Stimulated activated CD4-positive, alpha-beta T cell treated with anti-CD3 and anti-CD28 coated beads, Interleukin-12 subunit alpha, Interleukin-12 subunit beta, amount 100 ng/mL, for 24 hours (primary cell): ENCODE measurements around the gene SMOC1.

Experiments
- DNase-seq, 2 experiments: peaks; one replicate each; pipeline ENCODE4 v3.0.0-alpha.2; 2020; ENCODE audit warnings: low read depth in 2 of 2

The SMOC1 gene, protein sequence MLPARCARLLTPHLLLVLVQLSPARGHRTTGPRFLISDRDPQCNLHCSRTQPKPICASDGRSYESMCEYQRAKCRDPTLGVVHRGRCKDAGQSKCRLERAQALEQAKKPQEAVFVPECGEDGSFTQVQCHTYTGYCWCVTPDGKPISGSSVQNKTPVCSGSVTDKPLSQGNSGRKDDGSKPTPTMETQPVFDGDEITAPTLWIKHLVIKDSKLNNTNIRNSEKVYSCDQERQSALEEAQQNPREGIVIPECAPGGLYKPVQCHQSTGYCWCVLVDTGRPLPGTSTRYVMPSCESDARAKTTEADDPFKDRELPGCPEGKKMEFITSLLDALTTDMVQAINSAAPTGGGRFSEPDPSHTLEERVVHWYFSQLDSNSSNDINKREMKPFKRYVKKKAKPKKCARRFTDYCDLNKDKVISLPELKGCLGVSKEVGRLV

DNA sequence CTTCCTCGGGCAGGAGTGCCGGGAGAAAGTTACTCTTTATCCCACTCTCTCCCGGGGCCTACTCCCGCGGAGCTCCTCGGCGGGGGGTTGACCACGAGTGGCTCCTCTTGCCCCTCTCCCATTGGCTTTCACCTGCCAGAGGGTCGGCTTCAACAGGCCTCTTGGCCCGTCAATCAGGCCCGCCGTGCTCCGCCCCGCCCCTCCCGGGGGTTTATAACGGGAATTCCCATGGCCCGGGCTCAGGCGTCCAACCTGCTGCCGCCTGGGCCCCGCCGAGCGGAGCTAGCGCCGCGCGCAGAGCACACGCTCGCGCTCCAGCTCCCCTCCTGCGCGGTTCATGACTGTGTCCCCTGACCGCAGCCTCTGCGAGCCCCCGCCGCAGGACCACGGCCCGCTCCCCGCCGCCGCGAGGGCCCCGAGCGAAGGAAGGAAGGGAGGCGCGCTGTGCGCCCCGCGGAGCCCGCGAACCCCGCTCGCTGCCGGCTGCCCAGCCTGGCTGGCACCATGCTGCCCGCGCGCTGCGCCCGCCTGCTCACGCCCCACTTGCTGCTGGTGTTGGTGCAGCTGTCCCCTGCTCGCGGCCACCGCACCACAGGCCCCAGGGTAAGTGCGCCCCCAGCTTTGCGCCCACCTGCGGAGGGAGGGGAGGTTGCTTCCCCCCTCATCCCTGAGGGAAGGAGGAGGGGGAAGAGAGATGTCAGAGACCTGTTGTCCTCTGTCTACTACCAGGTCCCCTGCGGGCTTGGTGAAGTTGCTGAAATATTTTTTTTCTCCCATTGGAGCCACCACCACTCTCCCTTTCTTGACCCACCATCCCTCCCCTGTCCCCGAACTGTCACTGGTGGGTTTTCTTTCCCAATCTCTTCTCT, at the start of gene SMOC1:
Gene SMOC1, plus strand, starts transcription at position 242 of the 869 bp plus-strand sequence. Its CDS starts 263 bp downstream, at position 505.
- peak in 1 of 2 experiments; percentile 55 for DNase-seq

GRCh38 chr14:69838881-69839416, 40.3 kb upstream of the SMOC1 start:
- no peak for DNase-seq

DNA sequence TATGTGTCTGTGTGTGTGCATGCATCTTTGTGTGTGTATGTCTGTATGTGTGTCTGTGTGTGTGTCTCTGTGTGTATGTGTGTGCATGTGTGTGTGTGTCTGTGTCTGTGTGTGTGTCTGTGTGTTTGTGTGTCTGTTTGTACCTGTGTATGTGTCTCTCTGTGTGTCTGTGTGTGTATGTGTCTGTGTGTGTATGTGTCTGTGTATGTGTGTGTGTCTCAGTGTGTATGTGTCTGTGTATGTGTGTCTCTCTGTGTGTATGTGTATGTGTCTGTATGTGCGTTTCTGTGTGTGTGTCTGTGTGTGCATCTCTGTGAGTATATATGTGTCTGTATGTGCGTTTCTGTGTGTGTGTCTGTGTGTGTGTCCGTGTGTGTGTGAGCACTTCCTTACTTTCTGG, 39.6 kb upstream of the SMOC1 start:
- no peak for DNase-seq

- DNase-seq, result no peak
Observed at GRCh38 chr14:69841656-69842055, 37.6 kb upstream of the SMOC1 start.

DNA sequence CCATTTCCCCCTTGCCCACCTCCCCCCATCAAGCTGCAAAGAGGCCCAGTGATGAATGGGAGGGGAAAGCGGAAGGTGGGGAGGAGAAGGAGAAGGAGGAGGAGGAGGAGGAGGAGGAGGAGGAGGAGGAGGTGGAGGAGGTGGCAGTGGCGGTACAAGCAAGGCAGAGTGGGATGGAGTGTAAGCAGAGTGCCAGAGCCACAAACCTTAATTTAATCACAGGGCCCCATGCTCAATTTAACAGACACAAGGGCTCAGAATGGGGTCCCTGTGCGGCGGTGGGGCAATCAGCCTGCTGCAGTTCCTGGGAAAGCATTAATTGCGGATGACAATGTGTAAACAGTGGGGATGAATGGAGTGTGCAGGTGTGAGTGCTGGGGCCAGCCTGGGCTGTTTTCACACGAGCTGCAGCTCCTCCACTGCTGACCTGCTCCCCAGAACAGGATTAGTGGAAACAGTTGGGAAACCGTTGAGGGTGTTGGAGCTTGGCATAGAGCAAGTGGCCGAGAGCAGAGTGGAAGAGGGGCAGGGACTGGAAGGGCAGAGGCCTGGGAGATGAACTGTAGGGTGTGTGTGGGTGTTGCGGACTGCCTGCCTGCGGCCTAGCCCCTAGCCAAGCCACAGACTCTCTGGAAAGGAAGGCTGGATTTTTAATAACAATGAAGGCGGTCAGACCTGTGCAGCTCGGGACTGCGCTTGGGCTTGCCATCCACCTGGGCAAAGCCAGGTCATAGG, 36.4 kb upstream of the SMOC1 start:
- DNase-seq, result no peak

GRCh38 chr14:69844171-69844570, 35.0 kb upstream of the SMOC1 start:
- no peak for DNase-seq

- DNase-seq, result no peak
Observed at GRCh38 chr14:69845050-69845581, 34.1 kb upstream of the SMOC1 start.

DNA sequence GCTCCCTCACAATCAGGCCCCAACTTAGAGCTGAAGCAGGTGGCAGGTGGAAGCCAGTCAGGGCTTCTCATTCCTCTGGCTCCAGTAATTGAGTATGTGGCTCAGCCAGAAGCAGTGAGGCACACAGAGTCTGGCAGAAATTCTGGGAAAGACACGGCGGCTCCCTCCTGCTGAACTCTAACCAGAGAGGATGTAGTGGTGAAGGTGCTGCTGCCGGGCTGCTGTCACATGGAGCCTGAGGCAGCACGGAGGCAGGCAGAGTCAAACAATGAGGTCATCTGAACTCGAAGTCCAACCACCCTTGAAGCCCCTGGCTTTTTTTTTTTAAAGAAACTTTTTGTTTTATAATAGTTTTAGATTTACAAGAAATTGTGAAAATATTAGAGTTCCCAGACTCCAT, 33.4 kb upstream of the SMOC1 start:
- DNase-seq, result no peak

- DNase-seq, result no peak
Observed at GRCh38 chr14:69848156-69848555, 31.1 kb upstream of the SMOC1 start.

DNA sequence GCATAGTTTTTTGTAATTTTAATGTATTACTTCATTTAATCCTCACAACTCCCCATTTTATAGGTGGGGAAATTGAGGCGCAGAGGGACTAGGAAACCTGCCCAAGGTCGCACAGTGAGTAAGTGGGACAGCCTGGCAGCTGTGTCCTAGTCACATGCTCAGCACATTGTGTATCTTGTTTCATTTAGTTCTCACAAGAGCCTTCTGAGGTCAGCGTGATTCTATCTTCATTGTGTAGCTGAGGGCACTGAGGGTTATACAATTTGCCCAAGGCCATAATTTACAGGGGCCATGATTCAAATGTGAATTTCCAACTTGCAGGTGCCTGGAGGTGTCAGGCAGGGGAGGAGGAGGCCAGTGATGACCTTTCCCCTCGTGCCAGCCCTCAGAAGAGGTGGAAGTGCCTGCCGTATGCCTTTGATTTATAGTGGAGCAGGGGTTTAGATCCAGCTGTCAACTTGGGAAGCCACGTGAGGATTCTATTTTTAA, 30.3 kb upstream of the SMOC1 start:
- DNase-seq, result no peak

GRCh38 chr14:69850086-69850735, 29.0 kb upstream of the SMOC1 start:
- DNase-seq, result no peak

DNA sequence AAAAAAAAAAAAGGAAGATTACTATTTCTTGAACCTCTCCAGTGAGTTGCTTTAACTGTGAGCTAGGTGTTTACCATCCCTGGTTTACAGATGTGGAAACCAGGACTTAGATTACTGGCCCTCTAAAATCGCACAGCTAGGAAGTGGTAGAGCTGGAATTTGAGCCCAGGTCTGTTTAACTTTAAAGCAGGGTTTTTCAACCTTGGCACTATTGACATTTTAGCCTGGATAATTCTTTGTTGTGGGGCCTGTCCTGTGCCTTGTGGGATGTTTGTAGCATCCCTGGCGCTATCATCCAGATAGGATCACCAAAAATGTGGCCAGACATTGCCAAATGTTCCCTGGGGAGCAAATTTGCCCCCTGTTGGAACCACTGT, 28.5 kb upstream of the SMOC1 start:
- no peak for DNase-seq

DNA sequence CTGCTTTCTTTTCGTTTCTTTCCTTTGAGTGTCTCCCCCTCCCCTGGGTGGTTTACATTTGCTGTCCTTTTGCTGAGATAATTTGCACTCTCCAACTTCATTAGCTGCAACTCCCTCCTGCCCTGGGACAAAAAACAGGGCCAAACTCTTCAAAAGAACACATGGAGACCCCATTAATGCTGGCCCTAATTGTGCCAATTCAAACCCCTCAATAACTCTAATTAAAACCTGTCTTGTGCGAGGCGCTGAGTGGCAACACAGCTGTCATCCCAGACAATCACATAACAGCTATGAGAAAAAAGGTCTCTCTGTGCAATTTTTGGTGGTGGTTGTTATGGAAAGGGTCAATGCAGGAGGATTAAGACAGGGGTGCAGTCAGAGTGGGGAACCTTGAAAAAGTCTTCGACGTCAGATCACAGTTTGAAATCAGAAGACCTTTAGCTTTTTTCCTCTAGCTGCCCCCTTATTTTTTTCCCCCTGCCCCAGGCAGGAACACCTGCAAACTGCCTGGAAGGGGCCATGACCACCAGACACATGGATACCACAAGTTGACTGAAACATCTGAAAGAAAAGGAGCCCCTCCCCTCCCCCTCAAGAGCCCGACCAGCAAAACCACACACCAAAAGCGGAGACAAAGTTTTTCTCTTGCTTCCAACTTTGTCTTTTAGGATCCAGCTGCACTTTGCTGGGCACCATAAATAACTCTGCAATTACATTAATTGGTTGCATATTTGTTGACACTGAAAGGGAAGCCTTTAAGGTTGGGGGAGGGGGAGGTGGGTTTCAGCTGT, 26.5 kb upstream of the SMOC1 start:
- no peak for DNase-seq

DNA sequence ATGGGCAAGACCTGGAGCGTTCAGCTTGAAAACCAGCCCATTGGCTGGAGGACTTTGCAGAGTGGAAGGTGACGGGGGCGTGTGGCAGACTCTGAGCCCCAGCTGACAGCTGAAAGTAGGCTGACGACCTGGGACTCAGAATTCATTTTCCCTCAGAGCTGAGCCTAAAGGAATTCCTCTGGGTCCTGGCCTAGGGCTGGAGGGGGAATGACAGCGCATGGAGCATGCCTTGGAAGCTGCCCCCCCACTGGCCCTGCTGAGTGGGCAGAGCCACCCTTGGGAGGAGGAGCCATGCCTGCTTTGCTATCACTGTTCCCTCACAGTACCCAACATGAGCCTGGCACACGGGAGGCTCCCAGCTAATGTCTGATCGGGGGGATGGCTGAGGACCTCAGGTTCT, 25.4 kb upstream of the SMOC1 start:
- no peak for DNase-seq

- DNase-seq, result no peak
Observed at GRCh38 chr14:69854598-69854997, 24.6 kb upstream of the SMOC1 start.

DNA sequence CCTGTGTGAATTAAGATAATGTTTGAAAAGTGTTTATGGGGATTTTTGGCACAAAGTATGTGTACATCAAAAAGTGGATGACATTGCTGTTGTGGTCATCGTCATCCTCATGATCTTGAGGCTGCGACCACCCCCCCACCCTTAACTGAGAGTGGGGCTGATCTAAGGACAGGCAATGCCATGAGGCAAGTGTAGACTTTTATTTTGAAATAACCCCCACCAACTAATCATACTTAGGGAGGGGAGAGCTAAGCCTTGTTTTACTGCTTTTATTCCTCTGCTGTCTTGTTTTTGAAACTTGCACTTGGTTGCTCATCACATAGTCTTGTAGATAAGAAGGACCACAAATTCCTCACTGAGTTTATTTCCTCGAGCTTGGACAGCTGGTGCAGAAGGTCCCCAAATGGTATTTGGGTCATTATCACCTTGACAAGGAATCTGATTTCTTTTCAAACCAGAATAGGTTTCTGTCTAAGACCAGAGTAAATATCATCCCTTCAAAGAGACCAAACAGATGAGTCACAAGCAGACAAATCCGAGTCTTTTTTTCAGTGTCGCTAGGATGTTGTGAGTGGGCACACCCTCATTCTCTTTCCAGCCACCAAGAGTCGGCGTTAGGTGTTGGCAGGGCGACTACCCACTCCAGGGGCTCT, 23.9 kb upstream of the SMOC1 start:
- no peak for DNase-seq

- no peak for DNase-seq
Observed at GRCh38 chr14:69858801-69859200, 20.4 kb upstream of the SMOC1 start.

- no peak for DNase-seq
Observed at GRCh38 chr14:69859591-69859990, 19.6 kb upstream of the SMOC1 start.

- no peak for DNase-seq
Observed at GRCh38 chr14:69860221-69860620, 19.0 kb upstream of the SMOC1 start.
